T-helper 17 cell (primary cell): ENCODE results near the gene RYR3. TPM values are rescaled to one million over a fixed set of nuclear protein-coding genes. Genes with fewer than 3 reads are reported as not detected.

ENCODE experiments used
- ATAC-seq: fragments of 150-1000 bp; cut with Tn5 transposase; 2 replicates; pipeline ENCODE4 v1.10.0; 2021; ENCODE audit warnings: mild to moderate bottlenecking, moderate library complexity
- DNase-seq, 3 donors: peaks; one replicate each; pipeline versions ENCODE4 v3.0.0 to v3.0.0-alpha.2; 2020 to 2021
- H3K9me3 ChIP-seq: one replicate; pipeline ENCODE4 v1.7.0; 2013; ENCODE audit warnings: low read length, mild to moderate bottlenecking; ENCODE audit not compliant: control insufficient read depth, poor library complexity, severe bottlenecking
- H3K27ac Mint-ChIP-seq: one replicate; pipeline ENCODE4 v1.8.0; 2022; ENCODE audit warnings: mild to moderate bottlenecking, moderate library complexity, mixed read lengths
- H3K27me3 Mint-ChIP-seq: one replicate; pipeline ENCODE4 v1.8.0; 2022; ENCODE audit warnings: mixed read lengths
- H3K36me3 Mint-ChIP-seq: one replicate; pipeline ENCODE4 v1.8.0; 2022; ENCODE audit warnings: low read depth, mixed read lengths
- H3K4me1 Mint-ChIP-seq: one replicate; pipeline ENCODE4 v1.8.0; 2022; ENCODE audit warnings: mild to moderate bottlenecking, mixed read lengths
- H3K4me3 Mint-ChIP-seq: one replicate; pipeline ENCODE4 v1.8.0; 2022; ENCODE audit warnings: mild to moderate bottlenecking, moderate library complexity, mixed read lengths
- total RNA-seq, 4 donors: library from RNA in 2 of 4; stranded (reverse) in 2 of 4; gene quantifications; one replicate each; pipeline ENCODE4 v1.2.3 and lab custom pipeline; 2022 to 2026

Gene RYR3
- total RNA-seq (under 1 TPM; 0.05 to 0.23 TPM), total RNA-seq (lab: John Stamatoyannopoulos, UW) (0 to 0.08 reads per million in 2 donors)

- H3K27me3 Mint-ChIP-seq: peaks cover 69% of the 10 kb centered on the region
- ATAC-seq: no peak
- no peaks in the 10 kb centered on the region for H3K9me3 ChIP-seq
- DNase-seq: no peak
- H3K4me3 Mint-ChIP-seq: peak within 1 kb of the TSS; percentile 53
- peaks cover 11% of the 10 kb centered on the region for H3K4me1 Mint-ChIP-seq
- peaks cover 5% of the 10 kb centered on the region for H3K36me3 Mint-ChIP-seq
- H3K27ac Mint-ChIP-seq: no peak within 1 kb of the TSS
Observed at GRCh38 chr15:33310481-33311311, at the start of gene RYR3. RYR3 (plus strand) TSS chr15:33310967; CDS start chr15:33311046, 79 bp downstream.

- Mint-ChIP-seq H3K36me3 (no peaks in the 10 kb centered on the region), H3K4me3 (no peak overlapping the region)
- no peak for ATAC-seq
Observed at GRCh38 chr15:33262306-33262705, 48.5 kb upstream of the RYR3 start.

GRCh38 chr15:33277689-33278088 lies 33.1 kb upstream of the RYR3 start:
- no peaks in the 10 kb centered on the region for H3K4me1 Mint-ChIP-seq
- no peak overlapping the region for H3K27ac Mint-ChIP-seq
- ATAC-seq (no peak), DNase-seq (no peak)
- H3K4me3 Mint-ChIP-seq: no peak overlapping the region
- peaks cover 47% of the 10 kb centered on the region for H3K27me3 Mint-ChIP-seq
- peaks cover 2% of the 10 kb centered on the region for H3K36me3 Mint-ChIP-seq
- no peaks in the 10 kb centered on the region for H3K9me3 ChIP-seq

More at GRCh38 chr15:33262306-33262705, 48.5 kb upstream of the RYR3 start:
- H3K9me3 ChIP-seq: no peaks in the 10 kb centered on the region
- H3K4me1 Mint-ChIP-seq: no peaks in the 10 kb centered on the region
- no peak overlapping the region for H3K27ac Mint-ChIP-seq
- H3K27me3 Mint-ChIP-seq: peaks cover 27% of the 10 kb centered on the region
- DNase-seq: no peak

GRCh38 chr15:33278816-33279612 lies 31.8 kb upstream of the RYR3 start:
- H3K9me3 ChIP-seq: no peaks in the 10 kb centered on the region
- Mint-ChIP-seq H3K4me1 (no peaks in the 10 kb centered on the region), H3K27ac (no peak overlapping the region), H3K4me3 (no peak overlapping the region), H3K27me3 (peaks cover 47% of the 10 kb centered on the region), H3K36me3 (no peaks in the 10 kb centered on the region)
- no peak for ATAC-seq
- DNase-seq: no peak

GRCh38 chr15:33279613-33280205 lies 31.1 kb upstream of the RYR3 start:
- no peaks in the 10 kb centered on the region for H3K9me3 ChIP-seq
- Mint-ChIP-seq H3K27ac (no peak overlapping the region), H3K36me3 (no peaks in the 10 kb centered on the region), H3K27me3 (peaks cover 47% of the 10 kb centered on the region), H3K4me1 (no peaks in the 10 kb centered on the region), H3K4me3 (no peak overlapping the region)
- ATAC-seq (no peak), DNase-seq (no peak)

- ATAC-seq (no peak), DNase-seq (no peak)
- peaks cover 32% of the 10 kb centered on the region for H3K27me3 Mint-ChIP-seq
- no peak overlapping the region for H3K4me3 Mint-ChIP-seq
- H3K4me1 Mint-ChIP-seq: no peaks in the 10 kb centered on the region
- H3K36me3 Mint-ChIP-seq: no peaks in the 10 kb centered on the region
- H3K27ac Mint-ChIP-seq: no peak overlapping the region
- H3K9me3 ChIP-seq: no peaks in the 10 kb centered on the region
Observed at GRCh38 chr15:33282226-33283020, 28.3 kb upstream of the RYR3 start.

GRCh38 chr15:33283576-33283975 lies 27.2 kb upstream of the RYR3 start:
- no peaks in the 10 kb centered on the region for H3K4me1 Mint-ChIP-seq
- H3K36me3 Mint-ChIP-seq: no peaks in the 10 kb centered on the region
- H3K27ac Mint-ChIP-seq: no peak overlapping the region
- H3K27me3 Mint-ChIP-seq: peaks cover 24% of the 10 kb centered on the region
- no peaks in the 10 kb centered on the region for H3K9me3 ChIP-seq
- DNase-seq (no peak), ATAC-seq (no peak)
- no peak overlapping the region for H3K4me3 Mint-ChIP-seq

GRCh38 chr15:33284336-33284735 lies 26.4 kb upstream of the RYR3 start:
- no peaks in the 10 kb centered on the region for H3K9me3 ChIP-seq
- H3K27ac Mint-ChIP-seq: no peak overlapping the region
- no peaks in the 10 kb centered on the region for H3K36me3 Mint-ChIP-seq
- DNase-seq (no peak), ATAC-seq (no peak)
- peaks cover 20% of the 10 kb centered on the region for H3K27me3 Mint-ChIP-seq
- H3K4me3 Mint-ChIP-seq: no peak overlapping the region
- H3K4me1 Mint-ChIP-seq: no peaks in the 10 kb centered on the region

GRCh38 chr15:33292717-33293307 lies 18.0 kb upstream of the RYR3 start:
- no peak overlapping the region for H3K4me3 Mint-ChIP-seq
- no peak overlapping the region for H3K27ac Mint-ChIP-seq
- ATAC-seq: no peak
- H3K36me3 Mint-ChIP-seq: no peaks in the 10 kb centered on the region
- H3K4me1 Mint-ChIP-seq: no peaks in the 10 kb centered on the region
- DNase-seq: no peak
- peaks cover 37% of the 10 kb centered on the region for H3K27me3 Mint-ChIP-seq
- H3K9me3 ChIP-seq: no peaks in the 10 kb centered on the region

GRCh38 chr15:33293713-33294334 lies 16.9 kb upstream of the RYR3 start:
- no peak for ATAC-seq
- no peaks in the 10 kb centered on the region for H3K9me3 ChIP-seq
- peaks cover 2% of the 10 kb centered on the region for H3K4me1 Mint-ChIP-seq
- H3K36me3 Mint-ChIP-seq: no peaks in the 10 kb centered on the region
- no peak for DNase-seq
- no peak overlapping the region for H3K27ac Mint-ChIP-seq
- H3K27me3 Mint-ChIP-seq: peaks cover 44% of the 10 kb centered on the region
- no peak overlapping the region for H3K4me3 Mint-ChIP-seq

GRCh38 chr15:33296050-33296449 lies 14.7 kb upstream of the RYR3 start:
- peaks cover 46% of the 10 kb centered on the region for H3K27me3 Mint-ChIP-seq
- no peak for ATAC-seq
- no peak overlapping the region for H3K27ac Mint-ChIP-seq
- H3K36me3 Mint-ChIP-seq: no peaks in the 10 kb centered on the region
- peaks cover 2% of the 10 kb centered on the region for H3K4me1 Mint-ChIP-seq
- no peak overlapping the region for H3K4me3 Mint-ChIP-seq
- no peak for DNase-seq
- H3K9me3 ChIP-seq: no peaks in the 10 kb centered on the region

- Mint-ChIP-seq H3K27me3 (peaks cover 45% of the 10 kb centered on the region), H3K4me1 (peaks cover 2% of the 10 kb centered on the region)
- no peak for DNase-seq
Observed at GRCh38 chr15:33296856-33297255, 13.9 kb upstream of the RYR3 start.

More at GRCh38 chr15:33296856-33297255, 13.9 kb upstream of the RYR3 start:
- ATAC-seq: no peak
- no peaks in the 10 kb centered on the region for H3K9me3 ChIP-seq
- Mint-ChIP-seq H3K4me3 (no peak overlapping the region), H3K36me3 (peaks cover 2% of the 10 kb centered on the region), H3K27ac (no peak overlapping the region)
